ENCODE results near the gene OCLN.

- TF ChIP-seq POLR2AphosphoS5 (IDR thresholded peaks at IDR 0.05) (no peak), POLR2A (IDR thresholded peaks at IDR 0.05) (no peak), EP300 (IDR thresholded peaks at IDR 0.05) (no peak)
- TF ChIP-seq, protein P1, sequence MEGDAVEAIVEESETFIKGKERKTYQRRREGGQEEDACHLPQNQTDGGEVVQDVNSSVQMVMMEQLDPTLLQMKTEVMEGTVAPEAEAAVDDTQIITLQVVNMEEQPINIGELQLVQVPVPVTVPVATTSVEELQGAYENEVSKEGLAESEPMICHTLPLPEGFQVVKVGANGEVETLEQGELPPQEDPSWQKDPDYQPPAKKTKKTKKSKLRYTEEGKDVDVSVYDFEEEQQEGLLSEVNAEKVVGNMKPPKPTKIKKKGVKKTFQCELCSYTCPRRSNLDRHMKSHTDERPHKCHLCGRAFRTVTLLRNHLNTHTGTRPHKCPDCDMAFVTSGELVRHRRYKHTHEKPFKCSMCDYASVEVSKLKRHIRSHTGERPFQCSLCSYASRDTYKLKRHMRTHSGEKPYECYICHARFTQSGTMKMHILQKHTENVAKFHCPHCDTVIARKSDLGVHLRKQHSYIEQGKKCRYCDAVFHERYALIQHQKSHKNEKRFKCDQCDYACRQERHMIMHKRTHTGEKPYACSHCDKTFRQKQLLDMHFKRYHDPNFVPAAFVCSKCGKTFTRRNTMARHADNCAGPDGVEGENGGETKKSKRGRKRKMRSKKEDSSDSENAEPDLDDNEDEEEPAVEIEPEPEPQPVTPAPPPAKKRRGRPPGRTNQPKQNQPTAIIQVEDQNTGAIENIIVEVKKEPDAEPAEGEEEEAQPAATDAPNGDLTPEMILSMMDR (IDR thresholded peaks at IDR 0.05) = no peak
Measured at GRCh38 chr5:69505306-69505705, 12.7 kb downstream of the OCLN start.
